Endothelial cell of umbilical vein (primary cell): ENCODE results near the gene KCNJ16. TPM values are rescaled to one million over a fixed set of nuclear protein-coding genes. Genes with fewer than 3 reads are reported as not detected.

ENCODE experiments used
- BruUV-seq: library from RNA; stranded (reverse); fragments of 400-500 nt; replicated peaks from 2 replicates; lab custom pipeline; 2021; lab: Mats Ljungman, UMichigan
- CTCF ChIA-PET: fragments of 300-600, 350-600 bp; sonication (Branson Sonifier 250); formaldehyde crosslinking; loops from one replicate; lab custom pipeline; 2021; ENCODE audit warnings: antibody characterized with exemption, inconsistent platforms; lab: Charles Lee
- POLR2A ChIA-PET: fragments of 300-600, 350-600 bp; sonication (Branson Sonifier 250); formaldehyde crosslinking; loops from one replicate; lab custom pipeline; 2021; ENCODE audit warnings: antibody characterized with exemption, inconsistent platforms; lab: Charles Lee
- DNase-seq: peaks from one replicate; pipeline ENCODE4 v3.0.0-alpha.2; 2011; ENCODE audit warnings: low read depth, low spot score
- FAIRE-seq: peaks from 2 replicates; lab custom pipeline; 2011; peaks lifted over from hg19 to GRCh38; lab: Jason Lieb, UNC
- H2AFZ ChIP-seq: 2 replicates; pipeline ENCODE4 v1.6.0; 2012; ENCODE audit warnings: low read depth, low read length, control low read depth, inconsistent platforms
- H3K27ac ChIP-seq: 2 replicates; pipeline ENCODE4 v1.5.1; 2011; ENCODE audit warnings: low read depth, mild to moderate bottlenecking, control low read depth, low read length, moderate library complexity; ENCODE audit not compliant: insufficient read depth
- H3K27me3 ChIP-seq, 2 experiments: 2 replicates each; pipeline versions ENCODE4 v1.6.0 to v1.6.1; 2011; ENCODE audit warnings: low read length in 2 of 2, mixed read lengths in 1 of 2; ENCODE audit not compliant: control insufficient read depth in 2 of 2, insufficient read depth in 2 of 2
- H3K36me3 ChIP-seq, 2 experiments: 2 replicates in 1 of 2; 3 replicates in 1 of 2; pipeline ENCODE4 v1.5.1; 2011; ENCODE audit warnings: low read length in 2 of 2, mild to moderate bottlenecking in 1 of 2, moderate library complexity in 1 of 2; ENCODE audit not compliant: control insufficient read depth in 2 of 2, insufficient read depth in 2 of 2; ENCODE audit errors: extremely low read depth in 1 of 2
- H3K4me1 ChIP-seq: 3 replicates; pipeline ENCODE4 v1.5.1; 2011; ENCODE audit warnings: mild to moderate bottlenecking, low read length; ENCODE audit not compliant: control insufficient read depth, insufficient read depth; ENCODE audit errors: extremely low read depth
- H3K4me2 ChIP-seq: 2 replicates; pipeline ENCODE4 v1.6.1; 2011; ENCODE audit warnings: low read length, control low read depth, mixed read lengths; ENCODE audit not compliant: insufficient read depth
- H3K4me3 ChIP-seq, 3 experiments: fragments of 200-600 bp in 1 of 3; sonication (generic), shearing (Covaris generic) in 1 of 3; replicated peaks in 1 of 3; 2 replicates each; pipeline ENCODE4 v1.5.1; 2011 to 2016; ENCODE audit warnings: control low read depth in 3 of 3, low read length in 3 of 3, mild to moderate bottlenecking in 2 of 3, inconsistent platforms in 1 of 3, low read depth in 1 of 3, moderate library complexity in 1 of 3; ENCODE audit not compliant: insufficient read depth in 1 of 3
- H3K79me2 ChIP-seq: 2 replicates; pipeline ENCODE4 v1.6.0; 2012; ENCODE audit warnings: low read length, inconsistent platforms; ENCODE audit not compliant: control insufficient read depth, insufficient read depth
- H3K9ac ChIP-seq: replicated peaks from 2 replicates; pipeline ENCODE3; 2011; ENCODE audit warnings: low read length, control low read depth; ENCODE audit not compliant: insufficient read depth; ENCODE audit errors: extremely low read depth
- H3K9me1 ChIP-seq: replicated peaks from 3 replicates; pipeline ENCODE4 v1.6.0; 2011; ENCODE audit warnings: mild to moderate bottlenecking, low read length; ENCODE audit not compliant: control insufficient read depth, insufficient read depth; ENCODE audit errors: extremely low read depth
- H3K9me3 ChIP-seq: replicated peaks from 2 replicates; pipeline ENCODE4 v1.5.1; 2012; ENCODE audit warnings: low read length, inconsistent platforms; ENCODE audit not compliant: control insufficient read depth, insufficient read depth
- H4K20me1 ChIP-seq: replicated peaks from 2 replicates; pipeline ENCODE3; 2011; ENCODE audit warnings: mild to moderate bottlenecking, low read length; ENCODE audit not compliant: control insufficient read depth, insufficient read depth; ENCODE audit errors: extremely low read depth
- EZH2 ChIP-seq: IDR thresholded peaks from 2 replicates; pipeline ENCODE4 v1.6.1; 2012; ENCODE audit warnings: borderline replicate concordance, low read depth, mild to moderate bottlenecking, moderate library complexity, low read length, inconsistent platforms; ENCODE audit not compliant: severe bottlenecking
- GATA2 ChIP-seq: IDR thresholded peaks from 2 replicates; pipeline ENCODE4 v1.7.0; 2011; ENCODE audit warnings: low read depth, mild to moderate bottlenecking, moderate library complexity, mixed read lengths, low read length; ENCODE audit not compliant: insufficient read length, insufficient read depth
- JUN ChIP-seq: IDR thresholded peaks from 2 replicates; pipeline ENCODE4 v1.6.1; 2011; ENCODE audit warnings: borderline replicate concordance, low read depth; ENCODE audit not compliant: insufficient read length, insufficient read depth
- MYC ChIP-seq: IDR thresholded peaks from one replicate; pipeline ENCODE4 v1.6.1; 2011; ENCODE audit warnings: mild to moderate bottlenecking, low read depth, low read length
- POLR2AphosphoS5 ChIP-seq: IDR thresholded peaks from 2 replicates; pipeline ENCODE4 v1.6.1; 2012; ENCODE audit warnings: low read depth, mild to moderate bottlenecking, control low read depth, low read length, moderate library complexity; ENCODE audit not compliant: insufficient read depth
- dilution Hi-C: fragments of 300-500 bp; cut with MboI; formaldehyde crosslinking; loops from one replicate; pipeline ENCODE4 v1.15.0; 2019; ENCODE audit warnings: low sequenced_read_pairs; ENCODE audit not compliant: extremely low pct_ligation_motif_present
- intact Hi-C: fragments of 100-400 bp; cut with micrococcal nuclease; formaldehyde crosslinking; loops from one replicate; pipeline ENCODE4 v1.10.0; 2022
- polyA plus RNA-seq, 4 experiments: library from polyadenylated mRNA; depleted of rRNA in 3 of 4; stranded (reverse) in 3 of 4; unstranded in 1 of 4; fragments of >200 nt; gene quantifications; 2 replicates each; pipeline versions ENCODE4 v1.2.1 to v1.2.3, GENCODE V29; 2011 to 2012; ENCODE audit warnings: missing spikeins in 1 of 4
- total RNA-seq: library from RNA; stranded (reverse); gene quantifications from 2 replicates; pipeline ENCODE4 v1.2.3, GENCODE V29; 2021
- TF ChIP-seq, protein P1 (sequence below): IDR thresholded peaks from 2 replicates; pipeline ENCODE4 v1.6.1; 2011; ENCODE audit not compliant: insufficient read depth, insufficient read length
- TF ChIP-seq, protein P2 (sequence below), 2 donors: IDR thresholded peaks; 1 replicate in 1 of 2; 2 replicates in 1 of 2; pipeline ENCODE4 v1.5.1; 2011; ENCODE audit warnings: low read length in 2 of 2, mild to moderate bottlenecking in 2 of 2, moderate library complexity in 2 of 2, control low read depth in 1 of 2, inconsistent platforms in 1 of 2, low read depth in 1 of 2; ENCODE audit not compliant: insufficient read depth in 1 of 2; ENCODE audit errors: extremely low read depth in 1 of 2

Gene KCNJ16
- total and polyA plus RNA-seq, 2 donors (not counting 3 experiments of a cell fraction or from before 2014, with no cell fraction given): 0.07 TPM; not detected in 1

DNA sequence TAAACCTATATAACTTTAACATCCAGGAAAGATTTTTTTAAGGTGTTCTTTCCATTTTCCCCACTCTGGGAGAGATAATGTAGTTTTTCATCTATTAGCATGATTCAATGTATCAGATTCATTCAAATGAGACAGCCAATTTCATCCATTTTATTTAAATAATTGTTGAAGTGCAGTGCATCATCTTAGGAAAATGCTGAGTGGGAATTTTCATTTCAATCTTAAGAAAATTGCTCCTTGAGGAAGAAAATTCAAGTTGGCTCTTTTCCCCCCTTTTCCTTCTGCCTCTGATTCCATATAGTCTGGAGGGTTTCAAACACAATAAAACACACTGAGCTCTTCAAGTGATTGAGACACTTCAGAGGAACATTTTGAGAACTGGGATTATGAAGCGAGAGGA, 3.4 kb upstream of the KCNJ16 start:
- intact Hi-C loops: no loop called here
- CTCF ChIA-PET: interaction anchor here (1.0 to 1.6 kb wide), 2 partner anchors 9 to 17 kb away, joined by 3 read pairs; no protein-coding TSS in a partner anchor
- no peaks in the 10 kb centered on the region for H3K79me2 ChIP-seq
- BruUV-seq: no TSS peak
- H3K36me3 ChIP-seq: no peaks in the 10 kb centered on the region
- H4K20me1 ChIP-seq: no peaks in the 10 kb centered on the region
- FAIRE-seq: no peak
- H3K9me3 ChIP-seq: no peaks in the 10 kb centered on the region
- no peak for DNase-seq
- TF ChIP-seq EZH2 (no peak), GATA2 (no peak), MYC (no peak), JUN (no peak), POLR2AphosphoS5 (no peak)
- TF ChIP-seq, protein P1, sequence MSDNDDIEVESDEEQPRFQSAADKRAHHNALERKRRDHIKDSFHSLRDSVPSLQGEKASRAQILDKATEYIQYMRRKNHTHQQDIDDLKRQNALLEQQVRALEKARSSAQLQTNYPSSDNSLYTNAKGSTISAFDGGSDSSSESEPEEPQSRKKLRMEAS: no peak
- TF ChIP-seq, protein P2, sequence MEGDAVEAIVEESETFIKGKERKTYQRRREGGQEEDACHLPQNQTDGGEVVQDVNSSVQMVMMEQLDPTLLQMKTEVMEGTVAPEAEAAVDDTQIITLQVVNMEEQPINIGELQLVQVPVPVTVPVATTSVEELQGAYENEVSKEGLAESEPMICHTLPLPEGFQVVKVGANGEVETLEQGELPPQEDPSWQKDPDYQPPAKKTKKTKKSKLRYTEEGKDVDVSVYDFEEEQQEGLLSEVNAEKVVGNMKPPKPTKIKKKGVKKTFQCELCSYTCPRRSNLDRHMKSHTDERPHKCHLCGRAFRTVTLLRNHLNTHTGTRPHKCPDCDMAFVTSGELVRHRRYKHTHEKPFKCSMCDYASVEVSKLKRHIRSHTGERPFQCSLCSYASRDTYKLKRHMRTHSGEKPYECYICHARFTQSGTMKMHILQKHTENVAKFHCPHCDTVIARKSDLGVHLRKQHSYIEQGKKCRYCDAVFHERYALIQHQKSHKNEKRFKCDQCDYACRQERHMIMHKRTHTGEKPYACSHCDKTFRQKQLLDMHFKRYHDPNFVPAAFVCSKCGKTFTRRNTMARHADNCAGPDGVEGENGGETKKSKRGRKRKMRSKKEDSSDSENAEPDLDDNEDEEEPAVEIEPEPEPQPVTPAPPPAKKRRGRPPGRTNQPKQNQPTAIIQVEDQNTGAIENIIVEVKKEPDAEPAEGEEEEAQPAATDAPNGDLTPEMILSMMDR (IDR thresholded peaks at IDR 0.05; ENCODE audit: extremely low read depth in 1 of 2, insufficient read depth in 1 of 2, low read depth in 1 of 2, low read length in 2 of 2): no peak
- no peak overlapping the region for H2AFZ ChIP-seq
- no peak overlapping the region for H3K27ac ChIP-seq
- no peaks in the 10 kb centered on the region for H3K9me1 ChIP-seq
- no peaks in the 10 kb centered on the region for H3K27me3 ChIP-seq
- POLR2A ChIA-PET: no interaction called here
- no peaks in the 10 kb centered on the region for H3K4me1 ChIP-seq
- dilution Hi-C loops: no loop called here
- H3K4me3 ChIP-seq: no peak overlapping the region
- no peak overlapping the region for H3K9ac ChIP-seq
- H3K4me2 ChIP-seq: no peak overlapping the region
